Smooth muscle cell (in vitro differentiated cells): ENCODE results near the gene SUSD2. TPM values are rescaled to one million over a fixed set of nuclear protein-coding genes. Genes with fewer than 3 reads are reported as not detected.
"Not testable (repeated sequence)": the region's sequence is repeated elsewhere in the genome, so short reads cannot be mapped to it uniquely, and the experiment has no call there.

ENCODE experiments used
- DNase-seq: peaks from one replicate; lab custom pipeline; 2025; ENCODE audit not compliant: unreplicated experiment; lab: John Stamatoyannopoulos, UW
- H2AFZ ChIP-seq: fragments of 200-600 bp; sonication (generic); 2 replicates; pipeline ENCODE4 v1.6.0; 2016; ENCODE audit warnings: antibody characterized with exemption, low read depth, mild to moderate bottlenecking
- H3F3A ChIP-seq: fragments of 200-600 bp; sonication (generic); 2 replicates; pipeline ENCODE4 v1.6.0; 2017; ENCODE audit warnings: antibody characterized with exemption, low read depth
- H3K27ac ChIP-seq: fragments of 200-600 bp; sonication (generic); 2 replicates; pipeline ENCODE4 v1.5.1; 2016; ENCODE audit warnings: low read depth, mild to moderate bottlenecking
- H3K27me3 ChIP-seq: fragments of 200-600 bp; sonication (generic); 2 replicates; pipeline ENCODE4 v1.6.1; 2016; ENCODE audit warnings: low read depth, mild to moderate bottlenecking
- H3K36me3 ChIP-seq: fragments of 200-600 bp; sonication (generic); 2 replicates; pipeline ENCODE4 v1.5.1; 2016; ENCODE audit warnings: low read depth
- H3K4me1 ChIP-seq: fragments of 200-600 bp; sonication (generic); 2 replicates; pipeline ENCODE4 v1.5.1; 2016; ENCODE audit warnings: low read depth
- H3K4me2 ChIP-seq: fragments of 200-600 bp; sonication (generic); 2 replicates; pipeline ENCODE4 v1.6.0; 2016; ENCODE audit warnings: mild to moderate bottlenecking
- H3K4me3 ChIP-seq: fragments of 200-600 bp; sonication (generic); 2 replicates; pipeline ENCODE4 v1.5.1; 2016; ENCODE audit warnings: mild to moderate bottlenecking
- H3K79me2 ChIP-seq: fragments of 200-600 bp; sonication (generic); 2 replicates; pipeline ENCODE4 v1.6.0; 2016; ENCODE audit warnings: low read depth, mild to moderate bottlenecking
- H3K9ac ChIP-seq: fragments of 200-600 bp; sonication (generic); 2 replicates; pipeline ENCODE4 v1.6.0; 2016; ENCODE audit warnings: low read depth
- H3K9me3 ChIP-seq: fragments of 200-600 bp; sonication (generic); replicated peaks from 2 replicates; pipeline ENCODE4 v1.5.1; 2016; ENCODE audit warnings: low read depth
- H4K20me1 ChIP-seq: fragments of 200-600 bp; sonication (generic); 2 replicates; pipeline ENCODE4 v1.6.0; 2016; ENCODE audit warnings: low read depth
- CTCF ChIP-seq: fragments of 200-600 bp; sonication (generic); IDR thresholded peaks from 2 replicates; pipeline ENCODE4 v1.5.1; 2017; ENCODE audit warnings: borderline replicate concordance, mild to moderate bottlenecking, antibody characterized with exemption; ENCODE audit not compliant: insufficient read depth, poor library complexity, severe bottlenecking
- WGBS: methylation state at CpG from one replicate; pipeline ENCODE4 v1.1.7; 2016; ENCODE audit warnings: low lambda C conversion rate; 5-methylcytosine and 5-hydroxymethylcytosine counted together
- polyA plus RNA-seq: library from polyadenylated mRNA; unstranded; fragments of >200 nt; fragmentation: Nextera tagmentation; extraction: Ambion mirVana; gene quantifications from 2 replicates; pipeline ENCODE4 v1.2.1, GENCODE V29; 2016
- total RNA-seq: library from RNA; depleted of rRNA; stranded (reverse); fragments of >200 nt; gene quantifications from 2 replicates; pipeline ENCODE4 v1.2.3, GENCODE V29; 2014

The SUSD2 gene
- total and polyA plus RNA-seq, 2 experiments from 2014 or later = 1.1 to 1.2 TPM

- Histone ChIP-seq H3K27me3 (no peaks in the 10 kb centered on the region), H3K4me1 (no peaks in the 10 kb centered on the region), H3F3A (no peaks in the 10 kb centered on the region), H3K36me3 (no peaks in the 10 kb centered on the region), H2AFZ (no peak overlapping the region), H3K4me2 (no peak overlapping the region), H3K4me3 (no peak overlapping the region), H4K20me1 (no peaks in the 10 kb centered on the region), H3K9me3 (no peaks in the 10 kb centered on the region), H3K9ac (no peak overlapping the region), H3K79me2 (no peaks in the 10 kb centered on the region), H3K27ac (no peak overlapping the region)
- no peak for DNase-seq
- 91% methylated on average over 4 of the region's 4 CpGs for WGBS
- TF ChIP-seq CTCF = no peak
Measured at GRCh38 chr22:24235315-24235714, 54.0 kb downstream of the SUSD2 start.

- Histone ChIP-seq H3K9ac (no peak overlapping the region), H3F3A (no peaks in the 10 kb centered on the region), H3K27me3 (no peaks in the 10 kb centered on the region), H2AFZ (no peak overlapping the region), H3K4me3 (no peak overlapping the region), H3K4me2 (no peak overlapping the region), H3K4me1 (no peaks in the 10 kb centered on the region), H3K27ac (no peak overlapping the region), H4K20me1 (no peaks in the 10 kb centered on the region), H3K36me3 (no peaks in the 10 kb centered on the region), H3K9me3 (no peaks in the 10 kb centered on the region), H3K79me2 (no peaks in the 10 kb centered on the region)
- DNase-seq = no peak
- no peak for TF ChIP-seq CTCF
- 65% methylated on average over 4 of the region's 4 CpGs for WGBS
Measured at GRCh38 chr22:24236656-24237055, 55.4 kb downstream of the SUSD2 start.

- H3K27ac ChIP-seq, H3K79me2 ChIP-seq, H3K4me2 ChIP-seq, H3K9me3 ChIP-seq, H3K4me1 ChIP-seq, H4K20me1 ChIP-seq, H3K27me3 ChIP-seq, DNase-seq, H3K4me3 ChIP-seq, H3K9ac ChIP-seq, H3F3A ChIP-seq, H3K36me3 ChIP-seq, H2AFZ ChIP-seq: not testable (repeated sequence)
- WGBS = 79% methylated on average over 13 of the region's 13 CpGs
Measured at GRCh38 chr22:24238101-24238694, 56.9 kb downstream of the SUSD2 start.

Other genes starting within 250 kb of the SUSD2 start
- gene GSTT2B, start 220.3 kb upstream of the SUSD2 start, total RNA-seq = 1.3 TPM in 1 of 2 replicates, not detected in the other
- 2.0 and 4.8 TPM in 2 replicates for gene GSTT2B, start 220.3 kb upstream of the SUSD2 start, polyA plus RNA-seq
- gene DDTL, start 214.6 kb upstream of the SUSD2 start, total RNA-seq = not detected in 2 replicates
- 0.24 and 1.2 TPM in 2 replicates for gene DDTL, start 214.6 kb upstream of the SUSD2 start, polyA plus RNA-seq
- 54.7 and 57.8 TPM in 2 replicates for gene DDT, start 207.0 kb upstream of the SUSD2 start, total RNA-seq
- gene DDT, start 207.0 kb upstream of the SUSD2 start, polyA plus RNA-seq = 115 and 119 TPM in 2 replicates
- 3.1 TPM in 1 of 2 replicates, not detected in the other for gene GSTT2, start 201.4 kb upstream of the SUSD2 start, total RNA-seq
- gene GSTT2, start 201.4 kb upstream of the SUSD2 start, polyA plus RNA-seq = 0.27 and 0.37 TPM in 2 replicates
- not detected in 2 replicates for gene GSTT4, start 176.0 kb upstream of the SUSD2 start, total RNA-seq
- gene GSTT4, start 176.0 kb upstream of the SUSD2 start, polyA plus RNA-seq = not detected in 2 replicates
- 27.9 and 31.1 TPM in 2 replicates for gene CABIN1, start 170.2 kb upstream of the SUSD2 start, total RNA-seq
- gene CABIN1, start 170.2 kb upstream of the SUSD2 start, polyA plus RNA-seq = 16.2 and 22.4 TPM in 2 replicates
- 3.7 and 5.4 TPM in 2 replicates for gene GGT5, start 63.6 kb downstream of the SUSD2 start, total RNA-seq
- 12.4 and 12.8 TPM in 2 replicates for gene GGT5, start 63.6 kb downstream of the SUSD2 start, polyA plus RNA-seq
- gene SPECC1L, start 89.3 kb downstream of the SUSD2 start, total RNA-seq = 19.1 and 19.5 TPM in 2 replicates
- gene SPECC1L, start 89.3 kb downstream of the SUSD2 start, polyA plus RNA-seq = 10.0 and 16.1 TPM in 2 replicates
- 1.5 and 1.8 TPM in 2 replicates for gene ADORA2A, start 246.1 kb downstream of the SUSD2 start, total RNA-seq
- 1.6 and 3.8 TPM in 2 replicates for gene ADORA2A, start 246.1 kb downstream of the SUSD2 start, polyA plus RNA-seq